Stomach (tissue), 9 donors: ENCODE results near the gene FBXW11. TPM values are rescaled to one million over a fixed set of nuclear protein-coding genes. Genes with fewer than 3 reads are reported as not detected.

Source experiments
- DNase-seq, 2 donors: peaks; one replicate each; pipeline versions ENCODE4 v3.0.0 to v3.0.0-alpha.2; 2013 to 2019
- H3K27ac ChIP-seq, 5 donors: fragments of 200-600 bp in 4 of 5; sonication (generic) in 4 of 5; one replicate each; pipeline ENCODE4 v1.5.1; 2013 to 2019; ENCODE audit warnings: mild to moderate bottlenecking in 1 of 5, moderate library complexity in 1 of 5
- H3K27me3 ChIP-seq, 3 donors: fragments of 200-600 bp; sonication (generic); one replicate each; pipeline ENCODE4 v1.5.1; 2017 to 2019; ENCODE audit warnings: mixed run types in 1 of 3
- H3K36me3 ChIP-seq, 4 donors: fragments of 200-600 bp; sonication (generic); 1 replicate in 3 of 4; 2 replicates in 1 of 4; pipeline ENCODE4 v1.5.1; 2016 to 2019
- H3K4me1 ChIP-seq, 4 donors: fragments of 200-600 bp; sonication (generic); one replicate each; pipeline ENCODE4 v1.5.1; 2016 to 2019
- H3K4me3 ChIP-seq, 4 donors: fragments of 200-600 bp; sonication (generic) in 3 of 4; one replicate each; pipeline ENCODE4 v1.5.1; 2016 to 2019; ENCODE audit warnings: mild to moderate bottlenecking in 1 of 4
- H3K9me3 ChIP-seq, 4 donors: fragments of 200-600 bp; sonication (generic); one replicate each; pipeline ENCODE4 v1.5.1; 2016 to 2019
- CTCF ChIP-seq, 7 experiments: fragments of 450-650 bp in 4 of 7; fragments of 200-600 bp in 3 of 7; sonication (generic) in 3 of 7; IDR thresholded peaks; one replicate each; pipeline ENCODE4 v1.5.1; 2016 to 2019; ENCODE audit warnings: antibody characterized with exemption in 7 of 7, control low read depth in 2 of 7, mild to moderate bottlenecking in 1 of 7
- EP300 ChIP-seq: sonication (generic); formaldehyde crosslinking; IDR thresholded peaks from one replicate; pipeline ENCODE4 v1.6.1; 2017; ENCODE audit warnings: antibody characterized with exemption
- POLR2A ChIP-seq, 4 donors: fragments of 450-650 bp; IDR thresholded peaks; one replicate each; pipeline ENCODE4 v1.6.1; 2016; ENCODE audit warnings: antibody characterized with exemption in 4 of 4, control low read depth in 2 of 4, mild to moderate bottlenecking in 1 of 4, moderate library complexity in 1 of 4
- POLR2AphosphoS5 ChIP-seq, 3 donors: sonication (generic); formaldehyde crosslinking; IDR thresholded peaks; one replicate each; pipeline ENCODE4 v1.6.1; 2016; ENCODE audit warnings: antibody characterized with exemption in 3 of 3
- WGBS, 5 donors: extraction: QIAGEN DNeasy Blood & Tissue Kit in 3 of 5; methylation state at CpG; one replicate each; pipeline versions ENCODE4 v1.1.5 to v1.1.7; 2013 to 2018; 5-methylcytosine and 5-hydroxymethylcytosine counted together
- intact Hi-C: fragments of 100-400 bp; cut with DNase I; formaldehyde crosslinking; loops from one replicate; pipeline ENCODE4 v1.15.1; 2023; ENCODE audit warnings: low total_unique reads
- polyA plus RNA-seq, 3 donors: library from polyadenylated mRNA; stranded (reverse); fragments of 200-250 nt; gene quantifications; one replicate each; pipeline ENCODE4 v1.2.3, GENCODE V29; 2013
- total RNA-seq, 5 donors: library from RNA; depleted of rRNA; stranded (reverse); fragments of >200 nt; gene quantifications; one replicate each; pipeline versions ENCODE4 v1.1.0 to v1.2.3, GENCODE V29; 2014 to 2016
- donor health status: healthy with polysubstance abuse.
- donor health status: Bipolar disorder and iron deficiency.
- donor health status: healthy.

The FBXW11 gene
- total and polyA plus RNA-seq, 8 donors, result 4.3 to 117 (median 25.5) TPM

- no peak for TF ChIP-seq POLR2AphosphoS5 (IDR thresholded peaks at IDR 0.05)
- no peak for TF ChIP-seq EP300
- TF ChIP-seq CTCF (IDR thresholded peaks at IDR 0.05), result no peak
- no peak for TF ChIP-seq POLR2A (IDR thresholded peaks at IDR 0.05)
- H3K27ac ChIP-seq, result peak overlapping the region in 1 of 5 donors; percentile 30
- intact Hi-C loops, result no loop called here
- DNase-seq, result no peak
- H3K27me3 ChIP-seq, result no peaks in the 10 kb centered on the region
- H3K4me3 ChIP-seq, result no peak overlapping the region
- WGBS, 5 donors, result 94 to 99% (median 97%) methylated on average over 4 of the region's 4 CpGs
- H3K4me1 ChIP-seq, result peaks cover 4 to 48% (median 17%) of the 10 kb centered on the region in 4 donors
- peaks cover 0 to 4% (median 0%) of the 10 kb centered on the region in 4 donors for H3K36me3 ChIP-seq
- H3K9me3 ChIP-seq, result peaks cover 0 to 13% (median 7%) of the 10 kb centered on the region in 4 donors
Observed at GRCh38 chr5:171937351-171937750, 69.1 kb downstream of the FBXW11 start.

GRCh38 chr5:171934586-171934985, 71.9 kb downstream of the FBXW11 start:
- no peak overlapping the region for H3K27ac ChIP-seq
- H3K4me1 ChIP-seq, result peaks cover 0 to 31% (median 5%) of the 10 kb centered on the region in 4 donors
- H3K27me3 ChIP-seq, result no peaks in the 10 kb centered on the region
- H3K36me3 ChIP-seq, result peaks cover 0 to 4% (median 0%) of the 10 kb centered on the region in 4 donors
- intact Hi-C loops, result no loop called here
- 95 to 98% (median 97%) methylated on average over 5 of the region's 5 CpGs for WGBS, 5 donors
- TF ChIP-seq EP300, result no peak
- TF ChIP-seq POLR2A (IDR thresholded peaks at IDR 0.05), result no peak
- TF ChIP-seq POLR2AphosphoS5 (IDR thresholded peaks at IDR 0.05), result no peak
- TF ChIP-seq CTCF (IDR thresholded peaks at IDR 0.05), result no peak
- peaks cover 0 to 13% (median 7%) of the 10 kb centered on the region in 4 donors for H3K9me3 ChIP-seq
- DNase-seq, result no peak
- H3K4me3 ChIP-seq, result no peak overlapping the region

GRCh38 chr5:171931163-171931562, 75.3 kb downstream of the FBXW11 start:
- Histone ChIP-seq H3K36me3 (peaks cover 0 to 4% (median 0%) of the 10 kb centered on the region in 4 donors), H3K4me1 (peaks cover 0 to 24% (median 11%) of the 10 kb centered on the region in 4 donors), H3K4me3 (no peak overlapping the region), H3K9me3 (peaks cover 0 to 13% (median 7%) of the 10 kb centered on the region in 4 donors), H3K27ac (no peak overlapping the region), H3K27me3 (no peaks in the 10 kb centered on the region)
- TF ChIP-seq POLR2A (IDR thresholded peaks at IDR 0.05), result no peak
- TF ChIP-seq EP300, result no peak
- TF ChIP-seq CTCF (IDR thresholded peaks at IDR 0.05), result no peak
- TF ChIP-seq POLR2AphosphoS5 (IDR thresholded peaks at IDR 0.05), result no peak
- no peak for DNase-seq
- WGBS, 5 donors, result 84 to 96% (median 89%) methylated on average over 2 of the region's 2 CpGs
- intact Hi-C loops, result no loop called here

- Histone ChIP-seq H3K4me1 (peaks cover 0 to 27% (median 15%) of the 10 kb centered on the region in 4 donors), H3K27me3 (no peaks in the 10 kb centered on the region), H3K36me3 (no peaks in the 10 kb centered on the region), H3K27ac (no peak overlapping the region), H3K9me3 (peaks cover 0 to 5% (median 0%) of the 10 kb centered on the region in 4 donors), H3K4me3 (no peak overlapping the region)
- TF ChIP-seq CTCF (IDR thresholded peaks at IDR 0.05) (no peak), EP300 (no peak), POLR2A (IDR thresholded peaks at IDR 0.05) (no peak), POLR2AphosphoS5 (IDR thresholded peaks at IDR 0.05) (no peak)
- no peak for DNase-seq
- WGBS, 5 donors, result 89 to 96% (median 92%) methylated on average over 3 of the region's 3 CpGs
- intact Hi-C loops, result no loop called here
Observed at GRCh38 chr5:171927345-171927941, 79.0 kb downstream of the FBXW11 start.
